GM12872 (cell line): ENCODE data around the gene PTEN.
A peak's percentile ranks its signal among the peaks of the same experiment; 100 is the strongest.

ENCODE experiments used
- TF ChIP-seq, protein P1 (sequence below): IDR thresholded peaks from 3 replicates; pipeline ENCODE4 v1.5.1; 2011; ENCODE audit warnings: low read depth, mild to moderate bottlenecking, low read length, moderate library complexity; ENCODE audit not compliant: insufficient read depth

The PTEN gene

DNA sequence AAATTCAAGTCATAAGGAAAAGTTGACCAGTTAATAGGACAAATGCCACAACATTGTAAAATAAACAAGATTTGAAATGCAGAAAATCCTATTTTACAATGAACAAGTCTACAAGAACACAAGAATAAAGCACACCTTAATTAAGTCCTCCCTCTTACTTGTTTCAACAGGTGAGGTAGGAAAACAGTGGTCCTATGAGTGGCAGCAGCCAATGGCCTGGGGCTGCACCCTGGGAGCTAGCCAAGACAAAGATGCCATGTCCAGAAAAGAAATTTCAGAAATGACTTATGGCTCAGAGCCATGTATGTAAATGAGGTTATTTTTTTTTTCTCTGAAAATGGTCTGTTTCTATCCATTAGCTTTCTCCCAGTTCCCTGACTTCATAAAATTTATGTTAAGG, 14.4 kb upstream of the PTEN start:
- TF ChIP-seq, protein P1, sequence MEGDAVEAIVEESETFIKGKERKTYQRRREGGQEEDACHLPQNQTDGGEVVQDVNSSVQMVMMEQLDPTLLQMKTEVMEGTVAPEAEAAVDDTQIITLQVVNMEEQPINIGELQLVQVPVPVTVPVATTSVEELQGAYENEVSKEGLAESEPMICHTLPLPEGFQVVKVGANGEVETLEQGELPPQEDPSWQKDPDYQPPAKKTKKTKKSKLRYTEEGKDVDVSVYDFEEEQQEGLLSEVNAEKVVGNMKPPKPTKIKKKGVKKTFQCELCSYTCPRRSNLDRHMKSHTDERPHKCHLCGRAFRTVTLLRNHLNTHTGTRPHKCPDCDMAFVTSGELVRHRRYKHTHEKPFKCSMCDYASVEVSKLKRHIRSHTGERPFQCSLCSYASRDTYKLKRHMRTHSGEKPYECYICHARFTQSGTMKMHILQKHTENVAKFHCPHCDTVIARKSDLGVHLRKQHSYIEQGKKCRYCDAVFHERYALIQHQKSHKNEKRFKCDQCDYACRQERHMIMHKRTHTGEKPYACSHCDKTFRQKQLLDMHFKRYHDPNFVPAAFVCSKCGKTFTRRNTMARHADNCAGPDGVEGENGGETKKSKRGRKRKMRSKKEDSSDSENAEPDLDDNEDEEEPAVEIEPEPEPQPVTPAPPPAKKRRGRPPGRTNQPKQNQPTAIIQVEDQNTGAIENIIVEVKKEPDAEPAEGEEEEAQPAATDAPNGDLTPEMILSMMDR = no peak

DNA sequence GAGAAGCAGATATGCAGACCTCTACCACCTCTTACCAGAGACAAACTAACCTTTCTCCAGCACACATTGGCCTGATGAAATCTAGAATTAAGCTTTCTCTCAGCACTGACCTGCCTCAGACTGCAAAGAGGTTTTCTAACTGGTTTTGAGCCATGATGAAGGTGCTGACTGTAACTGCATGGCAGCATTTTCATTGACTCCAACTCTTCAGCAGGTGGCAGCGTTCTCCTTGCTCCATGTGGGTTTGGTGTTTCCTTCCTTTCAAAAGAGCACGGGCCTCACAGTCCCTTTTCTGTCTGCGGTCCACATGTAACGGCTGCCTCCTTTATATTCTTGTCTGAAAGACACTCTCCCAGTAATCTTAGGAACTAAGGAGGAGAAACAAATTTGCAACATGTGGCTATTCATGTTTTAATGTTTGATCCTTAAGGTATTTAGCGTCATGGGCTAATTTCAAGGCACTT, 12.7 kb upstream of the PTEN start:
- TF ChIP-seq, protein P1 = peak; percentile 74

DNA sequence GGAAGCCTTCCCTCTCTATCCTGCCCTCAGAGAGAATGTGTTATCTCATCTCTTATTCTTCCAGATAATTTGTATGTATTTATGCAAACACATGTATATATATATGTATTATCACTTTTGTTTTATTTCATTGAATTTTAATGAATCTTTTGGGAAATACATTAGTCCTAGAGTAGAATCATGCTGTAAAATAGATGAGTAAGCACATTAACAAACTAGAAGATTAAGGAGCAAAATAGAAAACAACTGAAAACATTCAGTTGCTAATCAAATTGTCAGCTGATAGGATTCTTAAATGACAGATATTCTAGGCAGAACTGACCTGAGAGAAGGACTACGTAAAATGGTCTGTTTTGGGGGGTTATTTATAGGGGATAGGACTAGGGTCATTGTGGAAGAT, 11.3 kb upstream of the PTEN start:
- TF ChIP-seq, protein P1 = no peak

DNA sequence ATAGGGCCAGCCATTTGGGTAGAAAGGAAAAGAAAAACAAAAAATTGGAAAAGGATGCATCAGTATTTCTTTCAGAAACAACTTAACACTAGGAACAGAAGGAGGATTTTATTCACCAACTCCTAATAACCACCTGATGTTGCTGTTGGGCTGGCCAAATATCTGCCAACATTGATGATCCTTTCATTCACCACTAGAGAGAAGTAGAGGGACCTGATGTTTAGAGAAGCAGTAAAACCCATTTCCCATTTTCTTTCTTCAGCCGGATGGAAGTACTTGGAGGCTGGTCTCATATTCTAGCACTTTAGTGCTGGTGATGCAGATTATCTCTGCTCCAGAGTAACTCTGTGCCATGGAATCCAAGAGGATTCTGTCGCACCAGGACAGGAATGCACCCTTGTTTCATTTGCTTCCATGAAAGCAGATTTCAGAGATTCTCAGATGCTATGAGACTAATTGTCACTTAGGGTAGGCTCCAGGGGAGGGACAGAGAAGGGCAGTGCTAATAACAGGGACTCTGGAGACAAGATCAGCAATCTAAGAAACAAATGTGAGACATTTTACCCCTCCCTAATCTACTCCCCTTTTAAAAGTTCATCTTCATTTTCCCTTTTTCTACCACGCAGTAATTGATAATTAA, 3.1 kb upstream of the PTEN start:
- TF ChIP-seq, protein P1 = peak; percentile 72

DNA sequence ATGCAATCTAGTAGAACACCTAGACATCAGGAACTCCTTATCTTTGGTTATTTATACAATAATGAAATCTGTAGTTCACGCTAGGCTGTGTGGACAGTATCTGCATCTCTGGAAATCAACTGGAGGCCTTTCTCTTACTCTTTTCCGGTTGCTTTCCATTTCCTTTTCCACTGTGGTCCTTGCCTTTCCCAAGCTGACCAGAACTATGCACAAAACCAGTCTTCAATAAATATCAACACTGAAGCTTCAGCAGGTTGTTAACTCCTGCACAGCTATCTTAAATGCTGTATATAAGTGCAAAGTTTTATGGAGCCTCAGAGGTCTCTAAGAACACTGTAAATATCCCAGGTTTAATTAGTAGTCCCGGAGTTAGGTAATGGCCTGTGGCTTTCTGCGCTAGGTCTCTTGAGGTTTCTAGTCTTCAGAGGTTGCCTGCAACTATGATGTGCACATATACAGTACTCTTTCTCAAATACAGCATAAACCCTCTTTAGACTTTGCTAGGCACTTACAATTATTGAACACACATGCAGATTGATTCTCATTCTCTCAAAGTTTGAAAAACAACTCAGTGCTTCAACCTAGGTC, 2.5 kb upstream of the PTEN start:
- TF ChIP-seq, protein P1 = no peak

DNA sequence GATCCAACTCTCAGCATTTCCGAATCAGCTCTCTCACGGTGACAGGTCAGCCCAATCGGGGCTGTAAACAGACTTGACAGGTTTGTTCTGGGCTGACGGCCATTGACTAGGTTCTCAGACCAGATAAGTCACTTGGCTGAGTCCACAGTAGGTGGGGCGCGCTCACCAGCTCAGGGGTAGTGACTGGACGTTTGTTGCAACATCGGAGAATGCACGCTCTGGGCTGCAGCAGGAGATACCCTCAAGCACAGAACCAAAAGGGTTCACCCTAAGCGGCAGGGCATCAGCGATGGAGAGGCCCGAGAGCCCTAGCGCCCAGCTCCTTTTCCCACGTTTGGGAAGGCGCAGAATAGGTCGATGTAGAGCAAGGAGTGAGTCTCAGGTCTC, 1.9 kb upstream of the PTEN start:
- TF ChIP-seq, protein P1 = peak; percentile 23; the same call in 1 of the 3 replicates

DNA sequence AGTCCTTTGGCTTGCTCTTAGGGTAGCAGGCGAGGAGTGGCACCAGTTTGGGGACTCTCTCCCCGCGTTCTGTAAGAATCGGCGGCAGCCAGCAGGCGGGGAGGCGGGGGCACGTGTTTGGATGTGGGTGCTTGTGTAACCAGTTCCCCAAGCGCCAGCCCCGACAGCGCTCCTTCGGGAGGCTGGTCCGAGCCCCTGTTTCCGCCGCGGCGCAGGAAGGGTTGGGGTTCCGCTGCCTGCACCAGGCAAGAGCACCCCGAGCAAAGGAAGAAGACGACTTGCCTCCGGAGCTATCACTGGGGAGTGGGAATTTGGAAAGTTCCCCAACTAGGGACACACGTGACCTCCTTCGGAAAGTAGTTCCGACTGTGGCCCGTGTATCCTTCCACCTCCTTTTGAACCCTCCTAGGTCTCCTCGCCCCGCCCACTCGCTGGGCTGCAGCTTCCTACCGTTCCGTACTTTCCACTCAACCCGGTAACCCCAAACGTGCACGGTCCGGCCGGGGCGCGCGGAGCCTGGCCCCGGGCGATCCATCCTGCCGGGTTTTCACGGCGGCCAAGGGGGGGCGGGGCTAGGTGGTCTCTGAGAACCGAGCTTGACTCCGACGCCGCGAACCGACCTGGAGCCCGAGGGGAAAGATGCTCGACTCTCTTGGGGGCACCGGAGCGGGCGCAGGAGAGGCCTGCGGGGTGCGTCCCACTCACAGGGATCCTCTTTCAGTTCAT, 1.3 kb upstream of the PTEN start:
- TF ChIP-seq, protein P1 = 0 out of 3 replicates have a peak, but pooled peaks have one; percentile 1
